GM12892 (cell line): ENCODE results near the gene BTBD17.

ENCODE experiments used
- DNase-seq: peaks from one replicate; pipeline ENCODE4 v3.0.0; 2011; ENCODE audit not compliant: insufficient read length
- FAIRE-seq: peaks from 2 replicates; lab custom pipeline; 2011; peaks lifted over from hg19 to GRCh38; lab: Jason Lieb, UNC
- POLR2A ChIP-seq: IDR thresholded peaks from 2 replicates; pipeline ENCODE4 v1.6.1; 2011; ENCODE audit warnings: low read depth, low read length, control low read depth
- POLR2AphosphoS5 ChIP-seq: IDR thresholded peaks from 2 replicates; pipeline ENCODE4 v1.6.1; 2011; ENCODE audit warnings: low read depth, low read length, control low read depth
- TAF1 ChIP-seq: IDR thresholded peaks from 2 replicates; pipeline ENCODE4 v1.6.1; 2011; ENCODE audit warnings: low read depth, mild to moderate bottlenecking, control low read depth, low read length, borderline replicate concordance

Gene BTBD17

DNA sequence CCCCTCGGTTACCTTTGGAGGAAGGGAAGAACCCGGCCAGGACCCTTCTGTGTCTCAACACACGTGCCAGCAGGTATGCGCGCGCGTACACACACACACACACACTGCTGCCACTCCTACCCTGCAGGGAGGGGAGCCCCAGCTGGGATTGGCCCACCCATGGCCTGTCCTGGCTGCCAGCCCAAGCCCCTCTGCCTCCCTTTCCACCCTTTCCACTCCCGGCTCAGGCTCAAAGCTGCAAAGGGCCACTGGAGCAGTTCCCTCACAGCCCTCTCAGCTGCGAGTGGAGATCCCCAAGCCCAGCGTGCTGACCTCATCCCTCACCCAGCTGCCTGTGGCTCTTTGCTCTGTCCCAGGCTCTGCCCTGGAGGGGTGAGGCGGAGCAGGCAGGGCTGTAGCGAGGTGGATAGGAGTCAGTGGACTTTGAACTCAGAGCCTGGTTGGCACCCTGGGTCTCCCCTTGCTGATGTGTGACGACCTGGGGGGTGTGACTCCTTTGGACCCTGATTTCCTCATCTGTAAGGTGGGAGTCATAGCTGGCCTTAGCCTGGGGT is 21.1 kb downstream of the BTBD17 start:
- FAIRE-seq (no peak), DNase-seq (no peak)
- no peak for TF ChIP-seq POLR2A
- TF ChIP-seq POLR2AphosphoS5: no peak
- no peak for TF ChIP-seq TAF1

DNA sequence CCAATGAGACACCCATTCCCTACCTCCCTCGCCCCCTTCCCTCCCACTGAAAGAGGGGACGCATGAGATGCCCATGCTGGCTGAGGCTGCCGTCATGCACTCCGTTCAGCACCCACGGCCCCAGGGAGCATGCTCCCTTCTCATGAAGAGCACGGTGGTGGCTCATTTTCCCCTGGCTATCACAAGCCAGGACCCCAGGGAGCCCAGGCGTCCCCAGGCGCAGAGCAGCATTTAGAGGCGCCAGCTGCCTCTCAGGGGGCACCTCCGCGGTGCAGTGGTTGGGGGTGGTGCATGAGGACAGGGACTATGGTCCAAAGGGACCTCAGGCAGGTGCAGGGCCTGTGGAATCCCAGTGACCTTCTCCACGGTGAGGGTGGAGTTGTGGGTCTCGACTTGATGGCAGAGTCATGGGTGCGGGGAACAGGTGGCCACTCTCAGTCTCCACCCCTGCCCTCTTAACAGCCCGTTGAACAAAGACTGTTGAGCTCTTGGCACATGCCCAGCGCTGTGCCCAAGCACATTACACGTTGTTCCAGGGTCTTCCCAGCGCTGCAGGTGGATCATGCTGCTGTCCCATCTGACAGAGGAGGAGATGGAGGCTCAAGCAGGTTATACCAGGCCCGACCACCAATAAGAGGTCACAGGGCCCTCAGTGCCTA is 22.0 kb downstream of the BTBD17 start:
- no peak for TF ChIP-seq POLR2AphosphoS5
- no peak for TF ChIP-seq TAF1
- TF ChIP-seq POLR2A: no peak
- FAIRE-seq: no peak
- no peak for DNase-seq

DNA sequence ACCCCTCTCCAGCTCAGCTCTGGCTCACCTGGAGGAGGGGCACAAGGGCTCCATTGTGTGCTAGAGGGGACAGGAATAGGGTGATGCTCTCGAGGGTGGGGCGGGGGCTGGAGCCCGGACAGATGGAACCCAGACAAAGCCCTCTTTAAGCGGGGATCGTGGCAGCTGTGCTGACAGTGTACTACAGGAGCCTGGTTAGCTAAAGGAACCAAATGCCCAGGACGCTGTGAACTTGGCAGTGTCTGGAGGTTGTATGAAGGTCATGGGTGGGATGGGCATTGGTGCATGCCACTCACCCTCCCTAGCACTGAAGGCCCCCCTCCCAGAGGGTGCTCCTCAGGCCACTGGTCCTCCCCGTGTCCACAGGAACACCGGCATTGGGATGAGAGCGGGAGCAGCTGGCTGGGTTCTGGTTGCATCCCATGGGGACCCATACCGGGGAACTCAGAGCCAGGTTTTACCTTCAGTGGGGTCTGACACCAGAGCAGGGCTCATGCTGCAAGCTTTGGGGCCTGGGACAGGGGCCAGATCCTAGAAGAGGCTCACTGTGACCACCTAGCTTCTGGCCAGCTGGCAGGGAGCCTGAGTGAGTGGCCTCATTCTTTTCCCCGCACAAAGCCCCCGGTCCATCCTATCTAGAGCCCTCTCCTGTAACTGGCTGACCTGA is 23.7 kb downstream of the BTBD17 start:
- FAIRE-seq (no peak), DNase-seq (no peak)
- TF ChIP-seq POLR2A (no peak), TAF1 (no peak), POLR2AphosphoS5 (no peak)

DNA sequence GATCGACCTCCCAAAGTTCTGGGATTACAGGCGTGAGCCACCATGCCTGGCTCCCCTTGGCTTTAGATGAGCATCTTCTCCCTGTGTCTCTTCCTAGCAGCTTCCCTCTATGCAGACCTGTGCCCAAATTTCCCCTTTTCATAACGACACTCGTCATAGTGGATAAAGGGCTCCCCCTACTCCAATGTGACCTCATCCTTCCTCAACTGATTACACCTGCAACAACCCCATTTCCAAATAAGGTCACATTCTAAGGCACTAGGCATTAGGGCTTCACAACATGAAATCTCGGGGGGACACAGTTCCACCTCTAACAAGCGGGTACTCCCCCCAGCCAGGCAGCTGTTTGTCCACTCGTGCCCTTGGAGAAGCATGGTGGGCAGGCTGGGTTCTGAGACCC is 25.4 kb downstream of the BTBD17 start:
- no peak for DNase-seq
- no peak for FAIRE-seq
- TF ChIP-seq POLR2AphosphoS5: no peak
- no peak for TF ChIP-seq POLR2A
- TF ChIP-seq TAF1: no peak

DNA sequence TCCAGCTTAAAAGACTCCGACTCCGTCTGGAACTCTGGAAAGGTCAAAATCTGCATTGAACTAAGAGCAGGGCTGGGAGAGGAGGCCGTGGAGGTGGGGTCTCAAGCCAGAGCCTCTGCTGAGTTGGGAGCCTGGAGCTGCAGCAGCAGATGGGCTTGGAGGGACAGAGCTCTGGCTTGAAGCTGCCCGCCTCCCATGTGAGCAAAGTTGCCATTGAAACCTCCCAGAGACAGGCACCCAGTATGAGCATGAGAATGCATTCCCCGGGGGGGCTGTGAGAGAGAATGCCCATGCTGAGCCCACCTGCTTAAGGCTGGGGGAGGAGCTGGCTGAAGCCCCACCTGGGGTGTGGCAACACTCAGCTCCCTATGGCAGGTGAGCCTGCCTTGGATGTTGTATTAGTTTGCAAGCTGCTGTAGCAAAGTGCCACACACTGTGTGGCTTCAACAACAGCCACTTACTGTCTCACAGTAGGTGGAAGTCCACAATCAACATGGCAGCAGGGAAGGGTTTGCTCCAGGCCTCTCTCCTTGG is 26.1 kb downstream of the BTBD17 start:
- no peak for DNase-seq
- FAIRE-seq: no peak
- no peak for TF ChIP-seq POLR2A
- TF ChIP-seq TAF1: no peak
- no peak for TF ChIP-seq POLR2AphosphoS5

DNA sequence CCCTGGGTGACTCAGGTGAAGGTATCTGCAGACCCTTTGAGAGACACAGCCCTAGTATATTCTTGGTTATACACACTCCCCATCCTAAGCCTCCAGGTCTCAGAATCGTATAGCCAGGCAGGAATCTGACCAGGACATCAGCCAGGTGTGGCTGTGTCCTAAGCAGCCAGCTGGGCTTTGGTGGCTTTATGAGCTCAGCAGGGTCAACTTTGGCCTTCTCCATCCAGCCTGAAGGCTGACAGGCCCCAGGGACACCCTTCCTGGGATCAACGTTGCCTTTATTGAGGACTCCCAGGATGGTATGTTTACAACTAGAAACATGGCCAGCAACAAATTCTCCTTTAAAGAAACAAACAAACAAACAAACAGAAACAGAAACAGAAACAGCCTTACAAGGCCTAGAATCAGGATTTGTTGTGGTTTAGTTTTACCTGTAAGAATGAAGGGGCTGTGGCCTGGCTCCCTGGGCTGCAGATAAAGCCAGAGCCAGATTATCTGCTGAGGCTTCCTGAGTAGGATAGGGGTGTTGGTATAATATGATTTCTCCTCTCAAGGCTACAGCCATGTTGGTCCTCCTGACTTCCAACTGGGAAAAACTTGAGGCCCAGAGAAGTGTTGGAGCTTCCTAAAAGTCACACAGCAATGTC is 27.2 kb downstream of the BTBD17 start:
- no peak for DNase-seq

DNA sequence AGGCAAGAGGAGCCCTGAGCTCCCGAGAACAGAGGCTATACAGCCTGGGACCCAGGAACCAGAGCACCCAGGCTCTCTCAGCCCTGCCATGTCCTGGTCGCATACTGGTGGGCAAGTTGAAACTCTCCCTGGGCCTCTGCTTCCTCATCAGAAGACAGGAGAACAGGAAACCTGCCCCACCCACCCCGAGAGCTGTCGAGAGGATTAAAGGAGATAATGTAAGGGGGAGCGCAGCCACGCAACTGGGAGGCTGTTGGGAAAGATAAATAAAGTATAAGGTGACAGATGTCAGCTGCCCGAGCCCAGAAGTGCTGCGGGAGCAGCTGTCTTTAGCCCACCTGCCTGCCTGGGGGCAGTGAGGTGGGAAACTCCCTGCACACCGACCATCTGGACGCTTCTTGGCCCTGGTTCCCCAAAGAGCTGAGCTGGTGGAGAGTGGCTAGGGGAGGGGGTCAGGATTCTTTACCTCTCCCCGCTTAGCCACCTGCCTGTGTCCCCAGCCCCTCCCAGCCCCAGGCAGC is 28.8 kb downstream of the BTBD17 start:
- TF ChIP-seq POLR2AphosphoS5 (no peak), POLR2A (no peak), TAF1 (no peak)
- FAIRE-seq: no peak

More for the DNA sequence above, 27.2 kb downstream of the BTBD17 start:
- no peak for TF ChIP-seq POLR2A
- no peak for TF ChIP-seq POLR2AphosphoS5
- no peak for TF ChIP-seq TAF1
- FAIRE-seq: no peak

DNA sequence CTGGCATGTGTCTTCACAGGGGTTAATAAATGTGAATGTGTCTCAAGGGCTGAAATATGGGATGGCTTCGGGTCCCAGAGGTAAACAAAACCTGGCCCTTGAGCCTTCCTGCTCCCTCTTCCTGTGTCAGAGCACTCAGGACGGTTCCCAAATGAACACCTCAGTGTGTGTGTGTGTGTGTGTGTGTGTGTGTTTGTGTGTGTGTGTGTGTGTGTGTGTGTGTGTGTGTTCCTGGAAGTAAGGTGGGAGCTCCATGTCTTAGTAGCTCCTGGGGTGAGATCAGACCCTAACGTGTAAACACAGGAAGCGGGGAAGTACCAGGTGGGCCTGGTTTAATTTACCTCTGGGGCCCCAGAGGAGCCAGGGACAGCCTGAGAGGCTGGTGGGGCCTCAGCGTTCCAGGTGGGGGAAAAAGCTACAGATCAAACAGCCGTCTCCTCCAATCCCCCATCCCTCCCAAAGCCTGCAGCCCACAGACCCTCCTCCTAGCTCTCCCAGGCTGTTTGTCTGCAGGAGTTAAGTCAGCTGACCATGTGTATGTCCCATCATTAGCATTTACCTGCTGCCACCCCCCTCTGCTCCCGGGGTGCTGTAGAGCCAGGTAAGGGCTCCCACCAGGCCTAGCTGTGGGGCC is 29.5 kb downstream of the BTBD17 start:
- no peak for DNase-seq

More for the DNA sequence above, 28.8 kb downstream of the BTBD17 start:
- DNase-seq: no peak

DNA sequence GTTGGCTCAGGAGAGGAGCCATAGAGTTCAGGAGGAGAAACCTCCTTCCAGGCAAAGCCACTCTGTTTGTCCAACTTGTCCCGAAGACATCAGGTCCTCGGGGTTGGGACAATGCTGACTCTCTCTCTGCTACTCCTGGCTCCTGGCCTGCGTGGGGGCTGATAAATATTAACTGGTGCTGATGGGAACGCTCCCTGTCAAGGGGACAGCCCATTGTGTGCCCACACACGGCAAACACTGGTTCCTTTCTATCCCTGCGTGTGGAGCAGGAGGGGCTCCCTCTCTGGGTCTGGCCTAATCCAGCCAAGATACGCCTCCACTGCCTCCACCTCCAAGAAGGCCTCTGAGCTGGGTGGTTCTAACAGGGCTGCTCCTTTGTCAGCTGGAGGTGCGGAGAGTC is 31.2 kb downstream of the BTBD17 start:
- no peak for FAIRE-seq
- no peak for DNase-seq
- TF ChIP-seq POLR2A: no peak

More for the DNA sequence above, 29.5 kb downstream of the BTBD17 start:
- FAIRE-seq: peak; percentile 38
- TF ChIP-seq TAF1: no peak
- no peak for TF ChIP-seq POLR2AphosphoS5
- TF ChIP-seq POLR2A: no peak

DNA sequence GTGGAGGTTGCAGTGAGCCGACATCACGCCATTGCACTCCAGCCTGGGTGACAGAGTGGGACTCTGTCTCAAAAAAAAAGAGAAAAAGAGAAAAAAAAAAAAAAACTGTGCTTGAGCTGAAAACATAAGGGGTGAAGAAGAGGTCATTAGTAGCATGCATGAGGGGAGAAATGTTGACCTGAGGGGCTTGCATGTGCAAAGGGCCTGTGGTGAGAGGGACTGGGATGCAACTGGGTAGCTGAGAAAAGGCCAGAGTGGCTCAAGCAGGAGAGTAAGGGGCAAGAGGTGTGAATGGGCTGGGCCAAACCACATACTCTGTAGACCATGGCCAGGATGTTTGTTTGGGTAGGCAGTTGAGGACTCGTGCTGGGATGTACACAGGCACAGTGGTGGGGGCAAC is 32.3 kb downstream of the BTBD17 start:
- no peak for FAIRE-seq
- TF ChIP-seq TAF1 (no peak), POLR2A (no peak), POLR2AphosphoS5 (no peak)
- DNase-seq: no peak

DNA sequence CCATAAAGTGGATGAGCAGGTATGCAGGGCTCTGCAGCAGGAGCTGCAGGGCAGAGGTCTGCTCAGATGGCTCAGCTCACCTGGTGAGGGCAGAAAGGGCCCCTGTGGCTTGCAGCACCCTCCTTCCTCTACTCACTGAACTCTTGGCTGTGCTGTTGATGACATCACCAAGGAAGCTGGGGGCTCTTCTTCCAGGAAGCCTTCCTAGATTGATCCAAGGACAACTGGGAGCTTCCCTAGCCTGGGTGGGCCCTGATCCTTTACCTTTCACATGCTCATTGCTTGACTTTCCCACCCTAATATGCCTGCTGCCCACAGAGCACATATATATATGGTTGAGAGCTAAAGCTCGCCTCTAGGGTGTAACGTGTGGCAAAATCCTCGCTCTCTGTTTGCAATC is 33.2 kb downstream of the BTBD17 start:
- no peak for TF ChIP-seq TAF1
- no peak for TF ChIP-seq POLR2A
- no peak for FAIRE-seq
- DNase-seq: no peak
